K562 (cell line): ENCODE data around the gene IRF1. TPM values are rescaled to one million over a fixed set of nuclear protein-coding genes. Genes with fewer than 3 reads are reported as not detected.
A peak's percentile ranks its signal among the peaks of the same experiment; 100 is the strongest.

Experiments used
- ATAC-seq: fragments of 200-7000 bp; cut with Tn5 transposase; 3 replicates; pipeline ENCODE4 v1.9.1; 2020; ENCODE audit warnings: moderate library complexity
- BruUV-seq: library from RNA; stranded (reverse); fragments of 400-500 nt; replicated peaks from 2 replicates; lab custom pipeline; 2021; lab: Mats Ljungman, UMichigan
- CTCF ChIA-PET: fragments of 300-600 bp; formaldehyde crosslinking; extraction: SDS; loops from one replicate; lab custom pipeline; 2021; ENCODE audit warnings: low intra/inter-chr PET ratio; lab: Yijun Ruan, JAX
- POLR2A ChIA-PET: fragments of 300-600, 350-650 bp; sonication (Branson Sonifier 250); formaldehyde crosslinking; extraction: SDS; loops from one replicate; lab custom pipeline; 2021; ENCODE audit warnings: antibody characterized with exemption, inconsistent platforms; lab: Yijun Ruan, JAX
- DNase-seq, 4 experiments: peaks; one replicate each; pipeline versions ENCODE4 v3.0.0 to v3.0.0-alpha.2; 2011 to 2018; ENCODE audit warnings: low spot score in 3 of 4, mixed read lengths in 3 of 4; ENCODE audit errors: extremely low read depth in 1 of 4
- FAIRE-seq: peaks from 2 replicates; lab custom pipeline; 2011; peaks lifted over from hg19 to GRCh38; lab: Jason Lieb, UNC
- H2AFZ ChIP-seq: 2 replicates; pipeline ENCODE4 v1.6.0; 2011; ENCODE audit warnings: low read depth, low read length, control low read depth, inconsistent platforms
- H3K27ac ChIP-seq: fragments of 200-600 bp; 3 replicates; pipeline ENCODE4 v1.8.0; 2011; ENCODE audit warnings: low read depth, mild to moderate bottlenecking, control low read depth, inconsistent platforms, low read length, moderate library complexity, mixed read lengths; ENCODE audit errors: extremely low read depth
- H3K27me3 ChIP-seq, 2 experiments: fragments of 300-600 bp in 1 of 2; 2 replicates in 1 of 2; 3 replicates in 1 of 2; pipeline versions ENCODE4 v1.6.0 to v1.8.0; 2011; ENCODE audit warnings: inconsistent platforms in 2 of 2, low read length in 2 of 2, mild to moderate bottlenecking in 1 of 2, mixed read lengths in 1 of 2, moderate library complexity in 1 of 2; ENCODE audit not compliant: control insufficient read depth in 2 of 2, insufficient read depth in 2 of 2
- H3K36me3 ChIP-seq: fragments of 300-600 bp; 3 replicates; pipeline ENCODE4 v1.8.0; 2011; ENCODE audit warnings: mild to moderate bottlenecking, low read length, inconsistent platforms; ENCODE audit not compliant: control insufficient read depth, insufficient read depth
- H3K4me1 ChIP-seq, 2 experiments: fragments of 200-600 bp in 1 of 2; replicated peaks in 1 of 2; 2 replicates in 1 of 2; 3 replicates in 1 of 2; pipeline versions ENCODE4 v1.5.1 to v1.8.0; 2011; ENCODE audit warnings: inconsistent platforms in 2 of 2, low read length in 2 of 2, mild to moderate bottlenecking in 1 of 2, mixed read lengths in 1 of 2, moderate library complexity in 1 of 2; ENCODE audit not compliant: control insufficient read depth in 2 of 2, insufficient read depth in 2 of 2
- H3K4me2 ChIP-seq: 2 replicates; pipeline ENCODE4 v1.6.1; 2011; ENCODE audit warnings: low read length, control low read depth, inconsistent platforms, mixed read lengths; ENCODE audit not compliant: insufficient read depth
- H3K4me3 ChIP-seq: fragments of 200-600 bp; sonication (generic), shearing (Covaris generic); 2 replicates; pipeline ENCODE4 v1.5.1; 2016; ENCODE audit warnings: control low read depth, inconsistent platforms
- H3K79me2 ChIP-seq: fragments of 200-600 bp; 3 replicates; pipeline ENCODE4 v1.8.0; 2011; ENCODE audit warnings: low read length, inconsistent platforms; ENCODE audit not compliant: control insufficient read depth, insufficient read depth
- H3K9ac ChIP-seq, 2 experiments: 2 replicates each; pipeline versions ENCODE4 v1.6.0 to v1.6.1; 2011; ENCODE audit warnings: low read depth in 2 of 2, low read length in 2 of 2, control low read depth in 1 of 2, inconsistent platforms in 1 of 2, mild to moderate bottlenecking in 1 of 2, mixed read lengths in 1 of 2; ENCODE audit not compliant: insufficient read depth in 1 of 2
- H3K9me1 ChIP-seq: one replicate; pipeline ENCODE4 v1.6.0; 2011; ENCODE audit warnings: inconsistent platforms, mild to moderate bottlenecking, low read length, moderate library complexity; ENCODE audit not compliant: control insufficient read depth, insufficient read depth
- H3K9me3 ChIP-seq: replicated peaks from 2 replicates; pipeline ENCODE4 v1.5.1; 2011; ENCODE audit warnings: low read depth, low read length, inconsistent platforms; ENCODE audit not compliant: control insufficient read depth, insufficient read depth
- H4K20me1 ChIP-seq: replicated peaks from 2 replicates; pipeline ENCODE4 v1.6.1; 2011; ENCODE audit warnings: low read length, inconsistent platforms, mixed read lengths; ENCODE audit not compliant: control insufficient read depth, insufficient read depth
- GMEB1 ChIP-seq: fragments of 250-450 bp; sonication (Bioruptor Pico); IDR thresholded peaks from 2 replicates; pipeline ENCODE4 v1.4.0; 2020; ENCODE audit warnings: mild to moderate bottlenecking
- NFIC ChIP-seq: fragments of 450-650 bp; IDR thresholded peaks from 2 replicates; pipeline ENCODE4 v1.6.1; 2017; ENCODE audit warnings: mild to moderate bottlenecking, inconsistent platforms
- NUFIP1 ChIP-seq: fragments of 450-650 bp; IDR thresholded peaks from 2 replicates; pipeline ENCODE4 v1.6.1; 2018; ENCODE audit not compliant: partially characterized antibody
- PML ChIP-seq: IDR thresholded peaks from 2 replicates; pipeline ENCODE4 v1.6.1; 2012; ENCODE audit warnings: low read length, inconsistent platforms
- POLR2A ChIP-seq: fragments of 450-650 bp; conservative IDR thresholded peaks from 2 replicates; pipeline ENCODE4 v1.6.1; 2016
- STAG1 ChIP-seq: sonication (generic); formaldehyde crosslinking; IDR thresholded peaks from 2 replicates; pipeline ENCODE4 v1.5.0; 2020; ENCODE audit warnings: missing genetic modification reagents, borderline replicate concordance
- TARDBP ChIP-seq: fragments of 450-650 bp; IDR thresholded peaks from 2 replicates; pipeline ENCODE4 v1.6.1; 2016
- TOE1 ChIP-seq, 2 experiments: fragments of 450-650 bp in 1 of 2; sonication (generic) in 1 of 2; formaldehyde crosslinking in 1 of 2; IDR thresholded peaks; 2 replicates each; pipeline versions ENCODE4 v1.7.1 to v1.8.0; 2016 to 2022; ENCODE audit warnings: borderline replicate concordance in 2 of 2, mild to moderate bottlenecking in 2 of 2, antibody characterized with exemption in 1 of 2, inconsistent platforms in 1 of 2, low read depth in 1 of 2, missing genetic modification reagents in 1 of 2, moderate library complexity in 1 of 2
- ZBTB40 ChIP-seq, 2 experiments: fragments of 450-650 bp in 1 of 2; sonication (generic) in 1 of 2; formaldehyde crosslinking in 1 of 2; IDR thresholded peaks; 2 replicates each; pipeline versions ENCODE4 v1.7.1 to v1.9.0; 2016 to 2022; ENCODE audit warnings: inconsistent platforms in 1 of 2, mild to moderate bottlenecking in 1 of 2, missing genetic modification reagents in 1 of 2
- WGBS: fragments of 100-300 bp; shearing (Covaris generic); methylation state at CpG from one replicate; pipeline ENCODE4 v1.1.6; 2016; ENCODE audit warnings: low coverage, mixed read lengths; ENCODE audit not compliant: insufficient coverage; ENCODE audit errors: missing lambda C conversion rate; 5-methylcytosine and 5-hydroxymethylcytosine counted together
- in situ Hi-C: fragments of 300-500 bp; cut with MboI; formaldehyde crosslinking; loops from 4 replicates; pipeline ENCODE4 v1.15.0; 2018; ENCODE audit warnings: inconsistent platforms, mixed read lengths
- intact Hi-C: fragments of 100-400 bp; cut with micrococcal nuclease; formaldehyde crosslinking; loops from 2 replicates; pipeline ENCODE4 v1.14.2; 2022
- polyA plus RNA-seq, 8 experiments: library from polyadenylated mRNA; depleted of rRNA in 4 of 8; stranded (reverse) in 5 of 8; unstranded in 3 of 8; fragments of >200 nt; fragmentation: Nextera tagmentation in 2 of 8; fragmentation: Illumina TruSeq in 1 of 8; extraction: Ambion mirVana in 2 of 8; extraction: Trizol in 1 of 8; gene quantifications; 2 replicates each; pipeline versions ENCODE4 v1.2.1 to v1.2.3, GENCODE V29; 2011 to 2014; ENCODE audit warnings: inconsistent platforms in 1 of 8, missing spikeins in 1 of 8
- total RNA-seq, 7 experiments: library from RNA; depleted of rRNA in 6 of 7; stranded (reverse); fragments of >200 nt in 6 of 7; fragmentation: Illumina TruSeq in 2 of 7; extraction: Trizol in 2 of 7; gene quantifications; 2 replicates each; pipeline versions ENCODE4 v1.2.1 to v1.2.3, GENCODE V29; 2011 to 2021; ENCODE audit warnings: low replicate concordance in 1 of 7

Gene IRF1
- total and polyA plus RNA-seq, 9 of the 15 experiments (the other 6 are each of a cell fraction or from before 2014, with no cell fraction given) = 1.1 to 12.3 (median 5.9) TPM

GRCh38 chr5:132489871-132490483, 596 bp downstream of the IRF1 start:
- Histone ChIP-seq H3K4me1 (peaks cover 34 to 44% of the 10 kb centered on the region in 2 experiments), H3K4me3 (peak overlapping the region; percentile 76), H3K4me2 (peak overlapping the region; percentile 89), H4K20me1 (peaks cover 8% of the 10 kb centered on the region; the same call in 1 of the 2 replicates), H3K79me2 (peaks cover 12% of the 10 kb centered on the region), H3K9me3 (no peaks in the 10 kb centered on the region), H2AFZ (peak overlapping the region; percentile 94), H3K27ac (peak overlapping the region; percentile 84), H3K27me3 (no peaks in the 10 kb centered on the region), H3K9me1 (no peaks in the 10 kb centered on the region), H3K9ac (peak overlapping the region; percentile 76 to 96; a peak in 3 of 4 replicates), H3K36me3 (peaks cover 39% of the 10 kb centered on the region; the same call in 2 of the 3 replicates)
- FAIRE-seq = no peak
- peak; percentile 68 to 89 (median 80) for DNase-seq
- ChIA-PET CTCF (interaction anchor here (0.6 to 1.8 kb wide), 4 partner anchors 71 to 299 kb away, joined by 3 to 4 read pairs (median 4); no protein-coding TSS in a partner anchor), POLR2A (interaction anchor here (0.5 to 5.2 kb wide), 32 partner anchors 10 to 473 kb away, joined by 3 to 115 read pairs (median 4); partner anchors contain the start of genes RAD50 and SLC22A5)
- WGBS = under 1% methylated on average over 55 of the region's 65 CpGs
- peak; percentile 60 for ATAC-seq
- intact Hi-C loops = no loop called here
- in situ Hi-C loops = loop anchor here (10.0 kb wide), 2 partner anchors 105 to 305 kb away; no protein-coding TSS in a partner anchor
- no TSS peak for BruUV-seq
- no peak for TF ChIP-seq NUFIP1
- no peak for TF ChIP-seq PML
- TF ChIP-seq STAG1 (CRISPR knock-in tag) = 0 out of 2 replicates have a peak, but pooled peaks have one; percentile 29
- peak; percentile 39; the same call in 1 of the 2 replicates for TF ChIP-seq GMEB1 (CRISPR knock-in tag)
- TF ChIP-seq POLR2A = no peak
- peak; percentile 44 for TF ChIP-seq NFIC
- TF ChIP-seq TARDBP = 0 out of 2 replicates have a peak, but pooled peaks have one; percentile 34
- TF ChIP-seq TOE1 (IDR thresholded peaks at IDR 0.05; ENCODE audit: borderline replicate concordance) = no peak
- TF ChIP-seq TOE1 (CRISPR knock-in tag; IDR thresholded peaks at IDR 0.05; ENCODE audit: borderline replicate concordance, low read depth) = peak; percentile 63; the same call in 1 of the 2 replicates
- peak; percentile 51 for TF ChIP-seq ZBTB40 (IDR thresholded peaks at IDR 0.05)
- no peak for TF ChIP-seq ZBTB40 (CRISPR knock-in tag; IDR thresholded peaks at IDR 0.05)
